ENCODE data around the gene CTAG1B.
"Not testable (repeated sequence)": the region's sequence is repeated elsewhere in the genome, so short reads cannot be mapped to it uniquely, and the experiment has no call there.

The CTAG1B gene

GRCh38 chrX:154620767-154621414 lies 1.8 kb upstream of the CTAG1B start:
- not testable (repeated sequence) for DNase-seq

- DNase-seq, result not testable (repeated sequence)
These were observed 5.5 kb downstream of the CTAG1B start for GRCh38 chrX:154613586-154613985.

GRCh38 chrX:154611146-154611545 lies 7.9 kb downstream of the CTAG1B start:
- not testable (repeated sequence) for DNase-seq

GRCh38 chrX:154608823-154609222 lies 10.3 kb downstream of the CTAG1B start:
- DNase-seq, result not testable (repeated sequence)

GRCh38 chrX:154607976-154608375 lies 11.1 kb downstream of the CTAG1B start:
- DNase-seq, result not testable (repeated sequence)

GRCh38 chrX:154607370-154607769 lies 11.7 kb downstream of the CTAG1B start:
- no peak for DNase-seq

GRCh38 chrX:154605566-154605965 lies 13.5 kb downstream of the CTAG1B start:
- no peak for DNase-seq

- DNase-seq, result no peak
These were observed 15.3 kb downstream of the CTAG1B start for GRCh38 chrX:154603438-154604430.

- no peak for DNase-seq
These were observed 16.2 kb downstream of the CTAG1B start for GRCh38 chrX:154602766-154603437.

GRCh38 chrX:154602226-154602625 lies 16.9 kb downstream of the CTAG1B start:
- DNase-seq, result no peak

- no peak for DNase-seq
These were observed 18.2 kb downstream of the CTAG1B start for GRCh38 chrX:154600759-154601374.

- DNase-seq, result no peak
These were observed 19.6 kb downstream of the CTAG1B start for GRCh38 chrX:154599531-154599930.

GRCh38 chrX:154598656-154599055 lies 20.4 kb downstream of the CTAG1B start:
- DNase-seq, result no peak

GRCh38 chrX:154597221-154597620 lies 21.9 kb downstream of the CTAG1B start:
- DNase-seq, result no peak

- DNase-seq, result no peak
These were observed 22.7 kb downstream of the CTAG1B start for GRCh38 chrX:154596290-154596929.

- no peak for DNase-seq
These were observed 23.4 kb downstream of the CTAG1B start for GRCh38 chrX:154595559-154596249.

GRCh38 chrX:154594491-154594890 lies 24.6 kb downstream of the CTAG1B start:
- no peak for DNase-seq

- no peak for DNase-seq
These were observed 25.9 kb downstream of the CTAG1B start for GRCh38 chrX:154593201-154593600.

- no peak for DNase-seq
These were observed 26.6 kb downstream of the CTAG1B start for GRCh38 chrX:154592505-154592904.

GRCh38 chrX:154590415-154590814 lies 28.7 kb downstream of the CTAG1B start:
- not testable (repeated sequence) for DNase-seq

GRCh38 chrX:154584585-154585183 lies 34.4 kb downstream of the CTAG1B start, which contains the start of gene CTAG1A:
CTAG1A (plus strand) TSS chrX:154585133; CDS start chrX:154585207, 74 bp downstream.
- DNase-seq, result not testable (repeated sequence)
